NB4 (cell line): ENCODE measurements around the gene SMC3.

Experiments used
- MYC ChIP-seq: IDR thresholded peaks from 2 replicates; pipeline ENCODE4 v1.6.1; 2011; ENCODE audit warnings: low read depth, low read length
- POLR2A ChIP-seq: IDR thresholded peaks from 2 replicates; pipeline ENCODE4 v1.6.1; 2011; ENCODE audit warnings: mild to moderate bottlenecking; ENCODE audit not compliant: insufficient read length; ENCODE audit errors: extremely low read depth
- TF ChIP-seq, protein P1 (sequence below): IDR thresholded peaks from one replicate; pipeline ENCODE4 v1.5.1; 2012; ENCODE audit warnings: low read depth, low read length
- TF ChIP-seq, protein P2 (sequence below): IDR thresholded peaks from 2 replicates; pipeline ENCODE4 v1.6.1; 2011; ENCODE audit warnings: low read depth, low read length

DNA sequence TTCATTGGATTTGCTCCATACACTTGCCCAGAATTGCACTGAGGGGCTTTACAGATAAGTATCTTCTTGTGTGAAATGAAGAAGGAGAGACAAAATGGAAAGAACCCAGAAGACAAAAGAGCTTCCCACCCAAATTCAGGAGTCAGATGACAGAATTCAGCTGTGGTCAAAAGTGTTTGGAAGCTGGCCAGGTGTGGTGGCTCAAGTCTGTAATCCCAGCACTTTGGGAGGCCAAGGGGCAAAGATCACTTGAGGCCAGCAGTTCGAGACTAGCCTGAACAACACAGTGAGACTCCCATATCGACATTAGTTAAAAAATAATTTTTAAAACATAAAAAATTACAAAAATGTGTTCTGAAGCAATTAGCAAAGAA is 42.6 kb upstream of the SMC3 start:
- TF ChIP-seq POLR2A = no peak
- TF ChIP-seq, protein P1, sequence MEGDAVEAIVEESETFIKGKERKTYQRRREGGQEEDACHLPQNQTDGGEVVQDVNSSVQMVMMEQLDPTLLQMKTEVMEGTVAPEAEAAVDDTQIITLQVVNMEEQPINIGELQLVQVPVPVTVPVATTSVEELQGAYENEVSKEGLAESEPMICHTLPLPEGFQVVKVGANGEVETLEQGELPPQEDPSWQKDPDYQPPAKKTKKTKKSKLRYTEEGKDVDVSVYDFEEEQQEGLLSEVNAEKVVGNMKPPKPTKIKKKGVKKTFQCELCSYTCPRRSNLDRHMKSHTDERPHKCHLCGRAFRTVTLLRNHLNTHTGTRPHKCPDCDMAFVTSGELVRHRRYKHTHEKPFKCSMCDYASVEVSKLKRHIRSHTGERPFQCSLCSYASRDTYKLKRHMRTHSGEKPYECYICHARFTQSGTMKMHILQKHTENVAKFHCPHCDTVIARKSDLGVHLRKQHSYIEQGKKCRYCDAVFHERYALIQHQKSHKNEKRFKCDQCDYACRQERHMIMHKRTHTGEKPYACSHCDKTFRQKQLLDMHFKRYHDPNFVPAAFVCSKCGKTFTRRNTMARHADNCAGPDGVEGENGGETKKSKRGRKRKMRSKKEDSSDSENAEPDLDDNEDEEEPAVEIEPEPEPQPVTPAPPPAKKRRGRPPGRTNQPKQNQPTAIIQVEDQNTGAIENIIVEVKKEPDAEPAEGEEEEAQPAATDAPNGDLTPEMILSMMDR = no peak
- no peak for TF ChIP-seq MYC
- TF ChIP-seq, protein P2, sequence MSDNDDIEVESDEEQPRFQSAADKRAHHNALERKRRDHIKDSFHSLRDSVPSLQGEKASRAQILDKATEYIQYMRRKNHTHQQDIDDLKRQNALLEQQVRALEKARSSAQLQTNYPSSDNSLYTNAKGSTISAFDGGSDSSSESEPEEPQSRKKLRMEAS = no peak
